Measurements from ENCODE around the gene AP3M1. TPM values are rescaled to one million over a fixed set of nuclear protein-coding genes. Genes with fewer than 3 reads are reported as not detected.
"Not testable (repeated sequence)": the region's sequence is repeated elsewhere in the genome, so short reads cannot be mapped to it uniquely, and the experiment has no call there.

Gene AP3M1
- total RNA-seq, 1 donor, result 35.8 TPM

- no peaks in the 10 kb centered on the region for H3K27me3 ChIP-seq (ENCODE audit: insufficient read depth, low read length)
- no peaks in the 10 kb centered on the region for H3K36me3 ChIP-seq (ENCODE audit: insufficient read depth, low read length)
- TF ChIP-seq CTCF (IDR thresholded peaks at IDR 0.05; ENCODE audit: extremely low read depth, low read depth, low read length), result no peak
- H3K4me3 ChIP-seq (ENCODE audit: insufficient read depth, low read length), result peak overlapping the region; percentile 57
- no peak for DNase-seq (ENCODE audit: insufficient read length, low spot score, missing footprints)
- peak overlapping the region; percentile 67 for H2AFZ ChIP-seq (ENCODE audit: low read length)
- peaks cover 71% of the 10 kb centered on the region for H3K79me2 ChIP-seq (ENCODE audit: insufficient read depth, low read length)
- H4K20me1 ChIP-seq (ENCODE audit: insufficient read depth, low read length), result peaks cover 9% of the 10 kb centered on the region
- peak overlapping the region; percentile 94 for H3K27ac ChIP-seq (ENCODE audit: low read depth, low read length)
- peak overlapping the region; percentile 88 for H3K4me2 ChIP-seq (ENCODE audit: insufficient read depth, low read length)
- H3K4me1 ChIP-seq (ENCODE audit: insufficient read depth, low read length), result peaks cover 39% of the 10 kb centered on the region
- H3K9me3 ChIP-seq (ENCODE audit: low read depth, low read length), result no peaks in the 10 kb centered on the region
Observed at GRCh38 chr10:74190494-74190893, 39.9 kb upstream of the AP3M1 start.

- Histone ChIP-seq H3K27me3 (ENCODE audit: insufficient read depth, low read length) (no peaks in the 10 kb centered on the region), H3K9me3 (ENCODE audit: low read depth, low read length) (no peaks in the 10 kb centered on the region), H3K79me2 (ENCODE audit: insufficient read depth, low read length) (peaks cover 74% of the 10 kb centered on the region), H3K27ac (ENCODE audit: low read depth, low read length) (peak overlapping the region; percentile 94), H4K20me1 (ENCODE audit: insufficient read depth, low read length) (peaks cover 5% of the 10 kb centered on the region), H3K4me3 (ENCODE audit: insufficient read depth, low read length) (peak overlapping the region; percentile 62), H3K4me2 (ENCODE audit: insufficient read depth, low read length) (peak overlapping the region; percentile 88), H2AFZ (ENCODE audit: low read length) (peak overlapping the region; percentile 67), H3K36me3 (ENCODE audit: insufficient read depth, low read length) (no peaks in the 10 kb centered on the region), H3K4me1 (ENCODE audit: insufficient read depth, low read length) (peaks cover 34% of the 10 kb centered on the region)
- TF ChIP-seq CTCF (IDR thresholded peaks at IDR 0.05; ENCODE audit: extremely low read depth, low read depth, low read length), result no peak
- DNase-seq (ENCODE audit: insufficient read length, low spot score, missing footprints), result peak; percentile 58
Observed at GRCh38 chr10:74189999-74190421, 39.4 kb upstream of the AP3M1 start.

GRCh38 chr10:74188617-74189016 is 38.0 kb upstream of the AP3M1 start:
- H3K9me3 ChIP-seq (ENCODE audit: low read depth, low read length); H3K36me3 ChIP-seq (ENCODE audit: insufficient read depth, low read length); H2AFZ ChIP-seq (ENCODE audit: low read length); DNase-seq (ENCODE audit: insufficient read length, low spot score, missing footprints); H3K27ac ChIP-seq (ENCODE audit: low read depth, low read length); H3K27me3 ChIP-seq (ENCODE audit: insufficient read depth, low read length); H4K20me1 ChIP-seq (ENCODE audit: insufficient read depth, low read length); H3K4me3 ChIP-seq (ENCODE audit: insufficient read depth, low read length); H3K4me2 ChIP-seq (ENCODE audit: insufficient read depth, low read length): not testable (repeated sequence)
- Histone ChIP-seq H3K4me1 (ENCODE audit: insufficient read depth, low read length) (peaks cover 21% of the 10 kb centered on the region), H3K79me2 (ENCODE audit: insufficient read depth, low read length) (peaks cover 75% of the 10 kb centered on the region)

GRCh38 chr10:74187237-74187636 is 36.6 kb upstream of the AP3M1 start:
- no peak overlapping the region for H3K4me2 ChIP-seq (ENCODE audit: insufficient read depth, low read length)
- no peaks in the 10 kb centered on the region for H4K20me1 ChIP-seq (ENCODE audit: insufficient read depth, low read length)
- no peak for TF ChIP-seq CTCF (IDR thresholded peaks at IDR 0.05; ENCODE audit: extremely low read depth, low read depth, low read length)
- no peaks in the 10 kb centered on the region for H3K36me3 ChIP-seq (ENCODE audit: insufficient read depth, low read length)
- H3K27ac ChIP-seq (ENCODE audit: low read depth, low read length), result no peak overlapping the region
- H3K9me3 ChIP-seq (ENCODE audit: low read depth, low read length), result no peaks in the 10 kb centered on the region
- H2AFZ ChIP-seq (ENCODE audit: low read length), result no peak overlapping the region
- H3K27me3 ChIP-seq (ENCODE audit: insufficient read depth, low read length), result no peaks in the 10 kb centered on the region
- H3K4me1 ChIP-seq (ENCODE audit: insufficient read depth, low read length), result peaks cover 21% of the 10 kb centered on the region
- peaks cover 77% of the 10 kb centered on the region for H3K79me2 ChIP-seq (ENCODE audit: insufficient read depth, low read length)
- DNase-seq (ENCODE audit: insufficient read length, low spot score, missing footprints), result no peak
- H3K4me3 ChIP-seq (ENCODE audit: insufficient read depth, low read length), result no peak overlapping the region
